DND-41 (cell line): Measurements from ENCODE around the gene ST8SIA2.

Experiments
- ATAC-seq: fragments of 200-7000 bp; cut with Tn5 transposase; 3 replicates; pipeline ENCODE4 v1.9.1; 2021; ENCODE audit warnings: low read depth; ENCODE audit not compliant: insufficient read depth
- DNase-seq: peaks from one replicate; pipeline ENCODE4 v3.0.0-alpha.2; 2020
- H2AFZ ChIP-seq: 2 replicates; pipeline ENCODE4 v1.6.0; 2012; ENCODE audit warnings: low read depth, low read length
- H3K27ac ChIP-seq: 2 replicates; pipeline ENCODE4 v1.5.1; 2012; ENCODE audit warnings: low read length, inconsistent platforms
- H3K27me3 ChIP-seq: fragments of 200-600 bp; sonication (generic); 2 replicates; pipeline ENCODE4 v1.6.0; 2012; ENCODE audit warnings: low read length, mild to moderate bottlenecking, inconsistent platforms; ENCODE audit not compliant: insufficient read depth, poor library complexity
- H3K36me3 ChIP-seq: 2 replicates; pipeline ENCODE4 v1.5.1; 2012; ENCODE audit warnings: low read length, inconsistent platforms; ENCODE audit not compliant: insufficient read depth
- H3K4me1 ChIP-seq: 2 replicates; pipeline ENCODE4 v1.5.1; 2012; ENCODE audit warnings: mild to moderate bottlenecking, low read length; ENCODE audit not compliant: insufficient read depth
- H3K4me2 ChIP-seq: 2 replicates; pipeline ENCODE4 v1.6.0; 2012; ENCODE audit warnings: mild to moderate bottlenecking, moderate library complexity, low read length, inconsistent platforms; ENCODE audit not compliant: insufficient read depth
- H3K4me3 ChIP-seq, 2 experiments: fragments of 200-600 bp in 1 of 2; shearing (Covaris generic) in 1 of 2; 2 replicates each; pipeline ENCODE4 v1.5.1; 2012 to 2016; ENCODE audit warnings: inconsistent platforms in 2 of 2, low read length in 2 of 2, mild to moderate bottlenecking in 2 of 2, low read depth in 1 of 2, moderate library complexity in 1 of 2
- H3K79me2 ChIP-seq: 2 replicates; pipeline ENCODE4 v1.6.0; 2012; ENCODE audit warnings: low read length, inconsistent platforms; ENCODE audit not compliant: insufficient read depth
- H3K9ac ChIP-seq: 2 replicates; pipeline ENCODE4 v1.6.0; 2012; ENCODE audit warnings: low read depth, mild to moderate bottlenecking, inconsistent platforms, low read length, moderate library complexity
- H3K9me3 ChIP-seq: 2 replicates; pipeline ENCODE4 v1.5.1; 2012; ENCODE audit warnings: low read length, moderate library complexity, mild to moderate bottlenecking, inconsistent platforms; ENCODE audit not compliant: insufficient read depth, severe bottlenecking
- H4K20me1 ChIP-seq: 2 replicates; pipeline ENCODE4 v1.6.0; 2012; ENCODE audit warnings: low read length; ENCODE audit not compliant: insufficient read depth
- CTCF ChIP-seq: IDR thresholded peaks from 2 replicates; pipeline ENCODE4 v1.5.1; 2012; ENCODE audit warnings: borderline replicate concordance, low read length, moderate library complexity, mild to moderate bottlenecking; ENCODE audit not compliant: poor library complexity, severe bottlenecking; ENCODE audit errors: extremely low read depth
- EZH2 ChIP-seq: IDR thresholded peaks from 3 replicates; pipeline ENCODE4 v1.6.1; 2012; ENCODE audit warnings: borderline replicate concordance, low read depth, mild to moderate bottlenecking, moderate library complexity, low read length, inconsistent platforms; ENCODE audit not compliant: severe bottlenecking

ST8SIA2 gene

GRCh38 chr15:92463352-92463751 lies 69.7 kb downstream of the ST8SIA2 start:
- DNase-seq = no peak
- H3K27me3 ChIP-seq = no peaks in the 10 kb centered on the region
- no peak overlapping the region for H3K4me3 ChIP-seq
- no peak for ATAC-seq
- H3K9ac ChIP-seq = no peak overlapping the region
- no peak overlapping the region for H3K27ac ChIP-seq
- no peaks in the 10 kb centered on the region for H3K79me2 ChIP-seq
- TF ChIP-seq EZH2 (no peak), CTCF (no peak)
- H3K4me1 ChIP-seq = no peaks in the 10 kb centered on the region
- H2AFZ ChIP-seq = no peak overlapping the region
- no peaks in the 10 kb centered on the region for H3K36me3 ChIP-seq
- H4K20me1 ChIP-seq = no peaks in the 10 kb centered on the region
- H3K4me2 ChIP-seq = no peak overlapping the region
- H3K9me3 ChIP-seq = no peaks in the 10 kb centered on the region

GRCh38 chr15:92463826-92464225 lies 70.1 kb downstream of the ST8SIA2 start:
- Histone ChIP-seq H3K27me3 (peaks cover 2% of the 10 kb centered on the region), H3K27ac (no peak overlapping the region), H3K79me2 (no peaks in the 10 kb centered on the region), H3K4me1 (no peaks in the 10 kb centered on the region), H3K9me3 (no peaks in the 10 kb centered on the region), H3K9ac (no peak overlapping the region), H4K20me1 (no peaks in the 10 kb centered on the region), H3K36me3 (no peaks in the 10 kb centered on the region), H3K4me2 (no peak overlapping the region), H3K4me3 (no peak overlapping the region), H2AFZ (no peak overlapping the region)
- TF ChIP-seq EZH2 (no peak), CTCF (no peak)
- DNase-seq (no peak), ATAC-seq (no peak)

GRCh38 chr15:92466834-92467233 lies 73.2 kb downstream of the ST8SIA2 start:
- ATAC-seq = no peak
- no peaks in the 10 kb centered on the region for H3K4me1 ChIP-seq
- no peak for TF ChIP-seq CTCF
- no peak for TF ChIP-seq EZH2
- no peaks in the 10 kb centered on the region for H3K36me3 ChIP-seq
- H3K27me3 ChIP-seq = peaks cover 15% of the 10 kb centered on the region
- no peaks in the 10 kb centered on the region for H4K20me1 ChIP-seq
- no peak overlapping the region for H3K4me2 ChIP-seq
- DNase-seq = no peak
- no peaks in the 10 kb centered on the region for H3K79me2 ChIP-seq
- no peak overlapping the region for H3K9ac ChIP-seq
- no peak overlapping the region for H3K27ac ChIP-seq
- no peak overlapping the region for H2AFZ ChIP-seq
- H3K4me3 ChIP-seq = no peak overlapping the region
- no peaks in the 10 kb centered on the region for H3K9me3 ChIP-seq

- peaks cover 15% of the 10 kb centered on the region for H3K27me3 ChIP-seq
- no peak overlapping the region for H3K9ac ChIP-seq
- ATAC-seq (no peak), DNase-seq (no peak)
- no peaks in the 10 kb centered on the region for H3K36me3 ChIP-seq
- no peak overlapping the region for H3K27ac ChIP-seq
- H4K20me1 ChIP-seq = no peaks in the 10 kb centered on the region
- no peak overlapping the region for H3K4me2 ChIP-seq
- H3K79me2 ChIP-seq = no peaks in the 10 kb centered on the region
- no peak overlapping the region for H2AFZ ChIP-seq
- no peaks in the 10 kb centered on the region for H3K4me1 ChIP-seq
- TF ChIP-seq CTCF (no peak), EZH2 (no peak)
- H3K4me3 ChIP-seq = no peak overlapping the region
- no peaks in the 10 kb centered on the region for H3K9me3 ChIP-seq
Measured at GRCh38 chr15:92467245-92467644, 73.6 kb downstream of the ST8SIA2 start.
